ENCODE results near the gene PLXNC1. TPM values are rescaled to one million over a fixed set of nuclear protein-coding genes. Genes with fewer than 3 reads are reported as not detected.

The PLXNC1 gene
- total and polyA plus RNA-seq, 2 of the 8 experiments (the other 6 are each of a cell fraction or from before 2014, with no cell fraction given): 0.83 to 2.0 TPM

- no peak overlapping the region for H3K27ac ChIP-seq (ENCODE audit: low read depth, low read length)
- no peak overlapping the region for H2AFZ ChIP-seq (ENCODE audit: low read length)
- no peak overlapping the region for H2BK5ac ChIP-seq (ENCODE audit: low read depth, low read length)
- no peak overlapping the region for H3K4ac ChIP-seq (replicated peaks; ENCODE audit: insufficient read length, low read depth, low read length)
- no peak overlapping the region for H3K9ac ChIP-seq (replicated peaks in 1 of 4; ENCODE audit: extremely low read depth in 1 of 4, low read depth in 3 of 4, low read length in 3 of 4)
- FAIRE-seq (no peak), DNase-seq (ENCODE audit: low read depth in 1 of 2, low spot score in 2 of 2) (no peak)
- 0 out of 4 replicates have a peak, but pooled peaks cover 0 to 3% of the 10 kb centered on the region in 2 experiments for H3K79me2 ChIP-seq (ENCODE audit: control insufficient read depth in 1 of 2, insufficient read depth in 2 of 2, low read length in 2 of 2)
- no peak overlapping the region for H3K14ac ChIP-seq (ENCODE audit: insufficient read length)
- H3K18ac ChIP-seq (ENCODE audit: extremely low read depth, low read length): no peak overlapping the region
- peaks cover 2 to 5% of the 10 kb centered on the region in 2 experiments; a peak in 2 of 4 replicates for H3K9me3 ChIP-seq (ENCODE audit: insufficient read depth in 2 of 2, low read depth in 1 of 2, low read length in 1 of 2)
- H3K4me3 ChIP-seq (ENCODE audit: extremely low read depth in 1 of 4, insufficient read depth in 2 of 4, low read depth in 3 of 4, low read length in 4 of 4): no peak overlapping the region
- no peak overlapping the region for H2BK12ac ChIP-seq (ENCODE audit: low read depth, low read length)
- WGBS, 2 experiments (ENCODE audit: extremely low coverage in 1 of 2, insufficient coverage in 1 of 2, insufficient read length in 1 of 2, insufficient replicate concordance in 2 of 2, low coverage in 1 of 2, low lambda C conversion rate in 2 of 2, missing lambda C conversion rate in 1 of 2): 86% methylated on average over 1 of the region's 1 CpG; no CpG with 5 or more reads in 1 of the 2 experiments
- no peak overlapping the region for H4K8ac ChIP-seq (ENCODE audit: extremely low read depth, insufficient read depth, low read length)
- POLR2A ChIA-PET (ENCODE audit: partially characterized antibody): no interaction called here
- CTCF ChIA-PET (ENCODE audit: partially characterized antibody): no interaction called here
- no peak overlapping the region for H2AK5ac ChIP-seq (ENCODE audit: low read depth, low read length)
- peaks cover 0 to 4% (median 2%) of the 10 kb centered on the region in 4 experiments; a peak in 2 of 8 replicates for H3K36me3 ChIP-seq (ENCODE audit: control insufficient read depth in 2 of 4, insufficient read depth in 4 of 4, low read length in 3 of 4)
- H3K4me2 ChIP-seq (ENCODE audit: insufficient read depth in 1 of 2, low read depth in 2 of 2, low read length in 2 of 2): no peak overlapping the region
- peaks cover 3% of the 10 kb centered on the region; the same call in 1 of the 2 replicates for H3K79me1 ChIP-seq (ENCODE audit: low read depth, low read length)
- no peaks in the 10 kb centered on the region for H3K23me2 ChIP-seq (ENCODE audit: low read depth, low read length)
- no peak overlapping the region for H3K56ac ChIP-seq (replicated peaks; ENCODE audit: insufficient read length, low read depth, low read length)
- no peaks in the 10 kb centered on the region for H3K4me1 ChIP-seq (replicated peaks in 1 of 4; ENCODE audit: control insufficient read depth in 3 of 4, insufficient read depth in 4 of 4, low read length in 3 of 4)
- H2BK20ac ChIP-seq (ENCODE audit: low read length): no peak overlapping the region
- H4K20me1 ChIP-seq (replicated peaks in 1 of 2; ENCODE audit: control insufficient read depth in 1 of 2, insufficient read depth in 2 of 2, low read length in 2 of 2): no peaks in the 10 kb centered on the region
- H4K5ac ChIP-seq (ENCODE audit: insufficient read length, low read depth, low read length): no peak overlapping the region
- no peak overlapping the region for H3K23ac ChIP-seq (ENCODE audit: insufficient read length)
- H4K91ac ChIP-seq (replicated peaks; ENCODE audit: insufficient read length, low read length): no peak overlapping the region
- H2BK120ac ChIP-seq (replicated peaks; ENCODE audit: low read depth, low read length): no peak overlapping the region
- no peaks in the 10 kb centered on the region for H3K27me3 ChIP-seq (replicated peaks in 1 of 4; ENCODE audit: control insufficient read depth in 3 of 4, extremely low read depth in 1 of 4, insufficient read depth in 3 of 4, low read length in 3 of 4)
- H2BK15ac ChIP-seq (ENCODE audit: low read length): no peak overlapping the region
- TF ChIP-seq HDAC2 (IDR thresholded peaks at IDR 0.05; ENCODE audit: borderline replicate concordance in 1 of 2, low read depth in 2 of 2, low read length in 2 of 2) (no peak), SIN3A (conservative IDR thresholded peaks at IDR 0.05 in 1 of 2, IDR thresholded peaks at IDR 0.05 in 1 of 2; ENCODE audit: low read depth in 1 of 2, low read length in 2 of 2) (no peak), TAF7 (optimal IDR thresholded peaks at IDR 0.05; ENCODE audit: borderline replicate concordance, low read depth, low read length) (no peak), SP1 (IDR thresholded peaks at IDR 0.05; ENCODE audit: low read depth, low read length) (no peak), MAX (IDR thresholded peaks at IDR 0.05) (no peak), KDM1A (IDR thresholded peaks at IDR 0.05; ENCODE audit: borderline replicate concordance, low read length) (no peak), CBX5 (IDR thresholded peaks at IDR 0.05; ENCODE audit: low read depth, low read length) (no peak), MAFK (IDR thresholded peaks at IDR 0.05; ENCODE audit: low read depth, low read length) (no peak), NANOG (IDR thresholded peaks at IDR 0.05; ENCODE audit: insufficient read depth, low read depth, low read length, poor library complexity, severe bottlenecking) (no peak), POLR2AphosphoS5 (IDR thresholded peaks at IDR 0.05; ENCODE audit: low read depth, low read length) (no peak), SUZ12 (IDR thresholded peaks at IDR 0.05; ENCODE audit: low read length) (no peak), BCL11A (IDR thresholded peaks at IDR 0.05; ENCODE audit: low read depth in 2 of 2, low read length in 2 of 2) (no peak), KDM4A (IDR thresholded peaks at IDR 0.05; ENCODE audit: low read depth, low read length, severe bottlenecking) (no peak), GTF2F1 (IDR thresholded peaks at IDR 0.05; ENCODE audit: borderline replicate concordance, low read depth, low read length) (no peak)
Observed at GRCh38 chr12:94353130-94353529, 204.8 kb downstream of the PLXNC1 start.
